GM19193 (cell line): ENCODE data around the gene HAGH.

Source experiments
- POLR2A ChIP-seq: IDR thresholded peaks from 4 replicates; pipeline ENCODE4 v1.6.1; 2011; ENCODE audit not compliant: insufficient read depth, insufficient read length; ENCODE audit errors: extremely low read depth

Gene HAGH

DNA sequence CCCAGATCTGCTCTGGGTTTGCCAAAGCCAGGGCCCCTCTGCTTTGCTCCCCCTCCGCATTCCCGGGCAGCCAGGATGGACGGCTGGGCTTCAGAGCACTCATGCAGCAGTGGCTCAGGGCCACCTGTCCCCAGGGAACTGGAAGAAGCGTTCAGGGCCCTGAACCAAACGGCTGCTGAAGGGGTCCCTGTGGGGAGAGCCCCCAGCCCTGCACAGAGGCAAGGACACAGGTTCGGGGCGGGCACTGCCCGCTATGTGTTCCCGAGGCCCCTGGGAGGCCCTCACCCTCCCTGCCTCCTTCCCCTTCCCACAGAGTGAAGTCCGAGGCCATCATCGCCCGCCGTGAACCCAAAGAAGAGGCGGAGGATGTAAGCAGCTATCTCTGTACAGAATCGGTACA lies 65.7 kb downstream of the HAGH start:
- no peak for TF ChIP-seq POLR2A

DNA sequence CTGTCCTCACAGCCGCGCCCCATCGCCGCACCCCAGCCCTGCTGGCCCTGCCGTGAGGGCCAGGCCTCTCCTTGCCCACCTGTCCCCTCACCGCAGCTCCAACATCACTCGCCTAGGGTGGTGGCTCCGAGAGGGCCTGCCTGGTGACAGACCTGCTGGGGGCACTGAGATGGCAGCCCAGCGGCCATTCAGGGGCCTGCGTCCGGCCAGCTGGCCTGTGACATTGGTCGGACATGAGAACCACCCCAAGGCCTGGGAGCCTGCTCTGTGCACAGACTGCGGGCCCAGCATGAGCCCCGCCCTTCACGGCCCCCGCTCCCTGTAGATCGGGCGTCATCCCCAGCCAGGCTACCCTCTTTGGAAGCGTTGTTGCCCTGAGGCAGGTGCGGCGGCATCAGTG lies 67.1 kb downstream of the HAGH start:
- no peak for TF ChIP-seq POLR2A

DNA sequence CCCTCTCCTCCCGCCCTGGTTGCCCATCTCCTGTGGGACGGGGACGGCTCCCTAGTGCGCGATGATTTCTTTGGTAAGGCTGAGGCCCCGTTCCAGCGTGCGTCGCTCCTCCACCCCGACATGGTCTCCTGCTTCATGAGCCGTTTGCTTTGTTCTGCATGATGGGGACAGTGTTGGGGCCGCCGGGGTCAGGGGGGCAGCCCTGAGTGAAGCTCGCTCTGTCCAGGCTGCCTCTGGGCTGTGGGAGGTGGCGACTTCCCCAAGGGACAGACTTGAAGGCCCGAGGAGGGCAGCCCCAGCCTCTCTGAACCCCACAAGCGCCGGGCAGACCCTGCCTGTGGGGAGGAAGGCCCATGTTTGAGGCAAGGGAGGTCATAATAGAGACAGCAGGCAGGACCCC lies 67.7 kb downstream of the HAGH start:
- TF ChIP-seq POLR2A, result no peak

DNA sequence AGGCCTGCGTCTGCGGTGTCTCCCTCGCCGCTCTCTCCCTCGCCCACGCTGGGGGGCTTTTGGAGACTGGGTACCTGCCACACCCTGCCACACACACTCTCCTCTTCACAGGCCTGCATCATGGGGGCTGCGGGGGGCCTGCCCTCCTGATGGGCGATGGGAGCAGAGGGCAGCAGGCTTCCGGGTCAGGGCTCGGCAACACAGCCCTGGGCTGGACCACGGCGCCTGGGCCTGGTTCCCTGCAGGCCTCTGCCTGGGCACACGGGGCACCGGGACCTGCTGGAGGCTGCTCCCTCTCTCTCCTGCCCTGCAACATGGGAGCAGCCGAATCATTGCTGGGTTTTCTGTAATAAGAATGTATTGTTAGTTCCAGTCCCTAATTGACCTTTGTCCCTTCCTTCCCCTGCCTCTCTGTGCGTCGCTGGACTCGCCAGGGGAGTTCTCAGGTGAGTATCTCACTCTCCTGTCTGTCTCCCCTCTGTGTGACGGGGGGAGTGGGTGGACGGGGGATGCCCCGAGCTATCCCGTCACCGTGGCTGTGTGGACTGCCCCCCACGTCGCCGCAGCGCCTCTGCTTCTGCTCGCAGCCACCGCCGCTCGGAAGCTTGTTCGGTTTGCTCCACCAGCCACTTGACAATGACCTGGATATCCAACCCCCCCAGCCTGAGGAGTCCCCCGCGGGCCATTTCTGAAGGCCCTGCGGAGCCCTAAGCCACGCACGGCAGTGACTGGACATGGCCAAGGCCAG lies 68.7 kb downstream of the HAGH start:
- no peak for TF ChIP-seq POLR2A
